Neural progenitor cell (in vitro differentiated cells): ENCODE results near the gene APBB2. TPM values are rescaled to one million over a fixed set of nuclear protein-coding genes. Genes with fewer than 3 reads are reported as not detected.

Experiments
- DNase-seq: peaks from one replicate; pipeline ENCODE4 v3.0.0-alpha.2; 2016; ENCODE audit warnings: low spot score
- H2AFZ ChIP-seq: fragments of 200-600 bp; sonication (generic); replicated peaks from 2 replicates; pipeline ENCODE4 v1.6.1; 2016; ENCODE audit warnings: antibody characterized with exemption
- H3F3A ChIP-seq: fragments of 200-600 bp; sonication (generic); 2 replicates; pipeline ENCODE4 v1.6.1; 2016; ENCODE audit warnings: antibody characterized with exemption, low read depth
- H3K27ac ChIP-seq: fragments of 200-600 bp; sonication (generic); 2 replicates; pipeline ENCODE4 v1.5.1; 2016; ENCODE audit warnings: mild to moderate bottlenecking
- H3K27me3 ChIP-seq: fragments of 200-600 bp; sonication (generic); 2 replicates; pipeline ENCODE4 v1.6.1; 2016; ENCODE audit warnings: mild to moderate bottlenecking, moderate library complexity
- H3K36me3 ChIP-seq: fragments of 200-600 bp; sonication (generic); 2 replicates; pipeline ENCODE4 v1.5.1; 2016
- H3K4me1 ChIP-seq: fragments of 200-600 bp; sonication (generic); 2 replicates; pipeline ENCODE4 v1.6.1; 2016; ENCODE audit warnings: mixed run types
- H3K4me2 ChIP-seq: fragments of 200-600 bp; sonication (generic); 2 replicates; pipeline ENCODE4 v1.6.1; 2016
- H3K4me3 ChIP-seq: fragments of 200-600 bp; sonication (generic); 2 replicates; pipeline ENCODE4 v1.5.1; 2016
- H3K79me2 ChIP-seq: fragments of 200-600 bp; sonication (generic); 2 replicates; pipeline ENCODE4 v1.6.1; 2016; ENCODE audit warnings: low read depth
- H3K9ac ChIP-seq: fragments of 200-600 bp; sonication (generic); 2 replicates; pipeline ENCODE4 v1.6.1; 2016
- H3K9me3 ChIP-seq: fragments of 200-600 bp; sonication (generic); 2 replicates; pipeline ENCODE4 v1.5.1; 2016; ENCODE audit warnings: low read depth
- H4K20me1 ChIP-seq: fragments of 200-600 bp; sonication (generic); 2 replicates; pipeline ENCODE4 v1.6.1; 2016; ENCODE audit warnings: low read depth
- H3K27ac Mint-ChIP-seq: 3 replicates; pipeline ENCODE4 v1.8.0; 2021; ENCODE audit warnings: mixed read lengths
- H3K27me3 Mint-ChIP-seq: 2 replicates; pipeline ENCODE4 v1.8.0; 2022; ENCODE audit warnings: low read depth, mild to moderate bottlenecking, inconsistent platforms, moderate library complexity, mixed read lengths; ENCODE audit not compliant: insufficient read depth
- H3K36me3 Mint-ChIP-seq: 3 replicates; pipeline ENCODE4 v1.8.0; 2021; ENCODE audit warnings: mixed read lengths
- H3K4me1 Mint-ChIP-seq: 3 replicates; pipeline ENCODE4 v1.8.0; 2021; ENCODE audit warnings: mixed read lengths
- H3K4me3 Mint-ChIP-seq: 3 replicates; pipeline ENCODE4 v1.8.0; 2021; ENCODE audit warnings: mild to moderate bottlenecking, moderate library complexity, mixed read lengths
- H3K9me3 Mint-ChIP-seq: 3 replicates; pipeline ENCODE4 v1.8.0; 2020; ENCODE audit warnings: mixed read lengths
- EZH2 ChIP-seq: fragments of 200-600 bp; sonication (generic); IDR thresholded peaks from 2 replicates; pipeline ENCODE4 v1.6.1; 2017; ENCODE audit warnings: antibody characterized with exemption, mild to moderate bottlenecking, moderate library complexity
- EZH2phosphoT487 ChIP-seq: fragments of 200-600 bp; sonication (generic); IDR thresholded peaks from 2 replicates; pipeline ENCODE4 v1.6.1; 2017; ENCODE audit warnings: antibody characterized with exemption
- total RNA-seq: library from RNA; depleted of rRNA; stranded (reverse); fragments of >200 nt; gene quantifications from 2 replicates; pipeline ENCODE4 v1.2.3, GENCODE V29; 2015; ENCODE audit warnings: low replicate concordance
- TF ChIP-seq, protein P1 (sequence below): fragments of 200-600 bp; sonication (generic); IDR thresholded peaks from 2 replicates; pipeline ENCODE4 v1.5.1; 2017; ENCODE audit warnings: antibody characterized with exemption, mild to moderate bottlenecking

Gene APBB2
- total RNA-seq, 1 donor from 2014 or later = 83.2 TPM

DNA sequence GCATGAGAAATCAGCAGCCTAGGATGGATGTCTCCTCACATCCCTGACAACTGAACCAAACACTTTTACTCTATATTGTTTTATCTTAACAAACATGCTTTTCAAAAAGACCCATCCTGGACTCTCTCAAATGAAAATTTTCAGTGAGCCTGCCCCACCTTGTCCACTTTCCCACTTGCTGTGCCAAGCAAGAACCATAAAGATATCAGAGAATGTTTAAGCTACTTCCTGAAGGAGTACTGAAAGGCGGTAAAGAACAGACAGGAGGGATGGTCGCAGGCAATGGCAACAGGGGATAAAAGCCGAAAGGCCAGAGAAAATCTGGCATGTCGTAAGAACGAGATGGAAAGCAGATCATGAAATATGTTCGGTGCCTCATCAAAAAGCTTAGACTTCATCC is 10.5 kb downstream of the APBB2 start:
- Histone ChIP-seq H3K27me3 (no peaks in the 10 kb centered on the region), H3K4me2 (no peak overlapping the region), H3K9me3 (no peaks in the 10 kb centered on the region), H3K4me3 (no peak overlapping the region), H3K79me2 (peaks cover 23% of the 10 kb centered on the region), H2AFZ (no peak overlapping the region), H3K27ac (no peak overlapping the region), H3K9ac (no peak overlapping the region), H4K20me1 (no peaks in the 10 kb centered on the region), H3K4me1 (peaks cover 5% of the 10 kb centered on the region), H3K36me3 (no peaks in the 10 kb centered on the region), H3F3A (no peaks in the 10 kb centered on the region)
- Mint-ChIP-seq H3K27me3 (no peaks in the 10 kb centered on the region), H3K27ac (no peak overlapping the region), H3K4me3 (no peak overlapping the region), H3K9me3 (peaks cover 4% of the 10 kb centered on the region), H3K4me1 (peaks cover 2% of the 10 kb centered on the region), H3K36me3 (no peaks in the 10 kb centered on the region)
- DNase-seq = no peak
- TF ChIP-seq EZH2 (no peak), EZH2phosphoT487 (no peak)
- TF ChIP-seq, protein P1, sequence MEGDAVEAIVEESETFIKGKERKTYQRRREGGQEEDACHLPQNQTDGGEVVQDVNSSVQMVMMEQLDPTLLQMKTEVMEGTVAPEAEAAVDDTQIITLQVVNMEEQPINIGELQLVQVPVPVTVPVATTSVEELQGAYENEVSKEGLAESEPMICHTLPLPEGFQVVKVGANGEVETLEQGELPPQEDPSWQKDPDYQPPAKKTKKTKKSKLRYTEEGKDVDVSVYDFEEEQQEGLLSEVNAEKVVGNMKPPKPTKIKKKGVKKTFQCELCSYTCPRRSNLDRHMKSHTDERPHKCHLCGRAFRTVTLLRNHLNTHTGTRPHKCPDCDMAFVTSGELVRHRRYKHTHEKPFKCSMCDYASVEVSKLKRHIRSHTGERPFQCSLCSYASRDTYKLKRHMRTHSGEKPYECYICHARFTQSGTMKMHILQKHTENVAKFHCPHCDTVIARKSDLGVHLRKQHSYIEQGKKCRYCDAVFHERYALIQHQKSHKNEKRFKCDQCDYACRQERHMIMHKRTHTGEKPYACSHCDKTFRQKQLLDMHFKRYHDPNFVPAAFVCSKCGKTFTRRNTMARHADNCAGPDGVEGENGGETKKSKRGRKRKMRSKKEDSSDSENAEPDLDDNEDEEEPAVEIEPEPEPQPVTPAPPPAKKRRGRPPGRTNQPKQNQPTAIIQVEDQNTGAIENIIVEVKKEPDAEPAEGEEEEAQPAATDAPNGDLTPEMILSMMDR = no peak

DNA sequence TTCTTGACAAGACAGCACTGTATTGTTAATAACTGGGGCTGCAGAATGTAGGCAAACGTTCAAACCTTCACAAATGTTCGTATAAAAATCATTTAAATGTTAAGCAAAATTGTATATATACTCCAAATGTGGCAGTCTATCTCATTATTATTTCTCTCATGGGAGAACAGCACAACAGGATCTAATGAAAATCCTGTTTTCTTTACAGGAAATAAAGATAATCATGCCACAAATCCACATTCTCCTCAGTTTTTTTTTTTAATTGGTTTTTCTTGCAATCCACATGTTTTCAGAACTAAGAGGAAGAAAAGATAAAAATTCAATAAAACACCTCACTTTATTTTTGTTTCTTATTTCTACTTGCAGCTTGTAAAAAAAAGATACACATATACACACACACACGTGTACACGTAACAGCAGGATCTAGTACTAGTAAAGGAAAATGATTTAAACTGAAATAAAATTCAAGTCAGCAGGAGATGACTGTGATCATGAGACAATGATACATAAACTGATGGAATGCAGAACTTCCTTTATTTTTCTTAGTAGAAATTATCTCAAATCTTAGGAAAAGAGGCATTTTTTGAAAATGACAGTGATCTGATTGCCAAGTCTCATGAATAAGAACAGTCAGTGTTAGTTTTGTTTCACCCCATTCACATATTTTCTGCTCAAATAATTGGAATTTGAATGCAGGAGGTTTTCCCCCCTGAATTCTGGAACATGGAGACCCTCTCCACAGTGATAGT is 11.3 kb downstream of the APBB2 start:
- H3K4me2 ChIP-seq = no peak overlapping the region
- Mint-ChIP-seq H3K36me3 (no peaks in the 10 kb centered on the region), H3K9me3 (peaks cover 4% of the 10 kb centered on the region), H3K4me3 (no peak overlapping the region), H3K4me1 (peaks cover 2% of the 10 kb centered on the region), H3K27me3 (no peaks in the 10 kb centered on the region), H3K27ac (no peak overlapping the region)
- no peak for DNase-seq
- H3K9ac ChIP-seq = no peak overlapping the region
- H4K20me1 ChIP-seq = no peaks in the 10 kb centered on the region
- H3K4me3 ChIP-seq = no peak overlapping the region
- H3K36me3 ChIP-seq = no peaks in the 10 kb centered on the region
- TF ChIP-seq, protein P1 = no peak
- TF ChIP-seq EZH2phosphoT487 = no peak
- TF ChIP-seq EZH2 = no peak
- no peaks in the 10 kb centered on the region for H3K27me3 ChIP-seq
- no peaks in the 10 kb centered on the region for H3F3A ChIP-seq
- no peak overlapping the region for H2AFZ ChIP-seq
- H3K4me1 ChIP-seq = peaks cover 5% of the 10 kb centered on the region
- peaks cover 20% of the 10 kb centered on the region for H3K79me2 ChIP-seq
- no peak overlapping the region for H3K27ac ChIP-seq
- H3K9me3 ChIP-seq = no peaks in the 10 kb centered on the region

DNA sequence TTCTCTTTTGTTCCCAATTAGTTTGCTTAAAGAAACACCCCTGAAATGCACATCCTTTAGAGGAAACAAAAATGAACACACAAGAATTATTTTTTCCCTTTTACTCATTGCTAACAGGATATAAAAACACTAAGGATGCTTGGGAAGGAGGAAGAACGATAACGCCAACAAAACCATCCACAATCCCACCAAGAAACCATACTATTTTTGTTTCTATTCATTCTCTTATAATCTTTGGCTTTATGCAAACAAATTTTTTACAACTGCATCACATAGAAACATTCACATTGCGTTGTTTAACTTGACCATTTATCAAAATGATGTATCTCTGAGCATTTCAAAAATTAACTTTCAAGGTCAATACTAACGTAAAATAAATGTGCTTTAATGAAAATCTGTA is 12.0 kb downstream of the APBB2 start:
- Mint-ChIP-seq H3K36me3 (no peaks in the 10 kb centered on the region), H3K9me3 (no peaks in the 10 kb centered on the region), H3K27me3 (no peaks in the 10 kb centered on the region), H3K4me1 (peaks cover 2% of the 10 kb centered on the region), H3K4me3 (no peak overlapping the region), H3K27ac (no peak overlapping the region)
- H3K9me3 ChIP-seq = no peaks in the 10 kb centered on the region
- TF ChIP-seq EZH2phosphoT487 (no peak), EZH2 (no peak)
- TF ChIP-seq, protein P1 = no peak
- no peak overlapping the region for H3K27ac ChIP-seq
- no peaks in the 10 kb centered on the region for H3K36me3 ChIP-seq
- no peaks in the 10 kb centered on the region for H3F3A ChIP-seq
- H3K4me2 ChIP-seq = no peak overlapping the region
- peaks cover 14% of the 10 kb centered on the region for H3K79me2 ChIP-seq
- H3K4me3 ChIP-seq = no peak overlapping the region
- no peak for DNase-seq
- H2AFZ ChIP-seq = no peak overlapping the region
- H3K9ac ChIP-seq = no peak overlapping the region
- no peaks in the 10 kb centered on the region for H3K27me3 ChIP-seq
- H3K4me1 ChIP-seq = peaks cover 5% of the 10 kb centered on the region
- H4K20me1 ChIP-seq = no peaks in the 10 kb centered on the region
